CD14-positive monocyte (primary cell): ENCODE results near the gene COX10. TPM values are rescaled to one million over a fixed set of nuclear protein-coding genes. Genes with fewer than 3 reads are reported as not detected.

Experiments used
- DNase-seq, 3 donors: peaks; one replicate each; pipeline ENCODE4 v3.0.0-alpha.2; 2011 to 2022
- H2AFZ ChIP-seq: 2 replicates; pipeline ENCODE4 v1.6.0; 2012; ENCODE audit warnings: mild to moderate bottlenecking, low read depth, low read length, inconsistent platforms; ENCODE audit not compliant: insufficient read depth, poor library complexity, severe bottlenecking
- H3K27ac ChIP-seq, 2 donors: 1 replicate in 1 of 2; 2 replicates in 1 of 2; pipeline ENCODE4 v1.5.1; 2012 to 2013; ENCODE audit warnings: low read length in 2 of 2, control low read depth in 1 of 2, inconsistent platforms in 1 of 2, low read depth in 1 of 2, mild to moderate bottlenecking in 1 of 2
- H3K27me3 ChIP-seq, 2 donors: one replicate each; pipeline versions ENCODE4 v1.6.0 to v1.6.1; 2011 to 2013; ENCODE audit warnings: low read length in 2 of 2; ENCODE audit not compliant: control insufficient read depth in 2 of 2, insufficient read depth in 2 of 2
- H3K36me3 ChIP-seq, 2 donors: replicated peaks in 1 of 2; 1 replicate in 1 of 2; 2 replicates in 1 of 2; pipeline versions ENCODE4 v1.5.1 to v1.6.1; 2012 to 2013; ENCODE audit warnings: low read length in 2 of 2, control low read depth in 1 of 2, inconsistent platforms in 1 of 2, mild to moderate bottlenecking in 1 of 2; ENCODE audit not compliant: insufficient read depth in 2 of 2, control insufficient read depth in 1 of 2
- H3K4me1 ChIP-seq, 2 donors: 1 replicate in 1 of 2; 2 replicates in 1 of 2; pipeline versions ENCODE4 v1.5.1 to v1.6.1; 2012 to 2013; ENCODE audit warnings: low read length in 2 of 2, control low read depth in 1 of 2, inconsistent platforms in 1 of 2, mild to moderate bottlenecking in 1 of 2, moderate library complexity in 1 of 2; ENCODE audit not compliant: insufficient read depth in 2 of 2, control insufficient read depth in 1 of 2
- H3K4me2 ChIP-seq: replicated peaks from 2 replicates; pipeline ENCODE3; 2012; ENCODE audit warnings: low read length, moderate library complexity, mild to moderate bottlenecking; ENCODE audit not compliant: poor library complexity, severe bottlenecking; ENCODE audit errors: extremely low read depth
- H3K4me3 ChIP-seq, 3 experiments: fragments of 200-600 bp in 1 of 3; sonication (generic) in 1 of 3; replicated peaks in 1 of 3; 1 replicate in 2 of 3; 2 replicates in 1 of 3; pipeline ENCODE4 v1.5.1; 2011 to 2013; ENCODE audit warnings: low read length in 3 of 3, mild to moderate bottlenecking in 3 of 3, control low read depth in 2 of 3, low read depth in 2 of 3, inconsistent platforms in 1 of 3, moderate library complexity in 1 of 3
- H3K79me2 ChIP-seq: 2 replicates; pipeline ENCODE4 v1.6.0; 2012; ENCODE audit warnings: mild to moderate bottlenecking, control low read depth, inconsistent platforms, low read length, moderate library complexity; ENCODE audit not compliant: insufficient read depth
- H3K9ac ChIP-seq: 2 replicates; pipeline ENCODE4 v1.6.0; 2017; ENCODE audit warnings: low read length, mild to moderate bottlenecking; ENCODE audit not compliant: insufficient read depth, poor library complexity, severe bottlenecking
- H3K9me3 ChIP-seq, 2 donors: replicated peaks in 1 of 2; 1 replicate in 1 of 2; 2 replicates in 1 of 2; pipeline versions ENCODE4 v1.5.1 to v1.6.1; 2012 to 2013; ENCODE audit warnings: low read length in 2 of 2, control low read depth in 1 of 2; ENCODE audit not compliant: control insufficient read depth in 1 of 2, insufficient read depth in 1 of 2
- H4K20me1 ChIP-seq: 2 replicates; pipeline ENCODE4 v1.6.0; 2012; ENCODE audit warnings: mild to moderate bottlenecking, low read length, control low read depth, moderate library complexity; ENCODE audit not compliant: insufficient read depth
- H3K27ac Mint-ChIP-seq, 7 donors: one replicate each; pipeline ENCODE4 v1.8.0; 2020; ENCODE audit warnings: mild to moderate bottlenecking in 7 of 7, mixed read lengths in 7 of 7, moderate library complexity in 6 of 7, inconsistent platforms in 2 of 7
- H3K27me3 Mint-ChIP-seq, 3 donors: one replicate each; pipeline ENCODE4 v1.8.0; 2021 to 2022; ENCODE audit warnings: low read depth in 3 of 3, mild to moderate bottlenecking in 3 of 3, mixed read lengths in 3 of 3, moderate library complexity in 3 of 3, inconsistent platforms in 1 of 3
- H3K36me3 Mint-ChIP-seq, 2 donors: one replicate each; pipeline ENCODE4 v1.8.0; 2020; ENCODE audit warnings: mixed read lengths in 2 of 2, inconsistent platforms in 1 of 2, mild to moderate bottlenecking in 1 of 2
- H3K4me1 Mint-ChIP-seq: one replicate; pipeline ENCODE4 v1.8.0; 2020; ENCODE audit warnings: mild to moderate bottlenecking, mixed read lengths
- H3K4me3 Mint-ChIP-seq, 2 donors: one replicate each; pipeline ENCODE4 v1.8.0; 2020; ENCODE audit warnings: mild to moderate bottlenecking in 2 of 2, mixed read lengths in 2 of 2, moderate library complexity in 1 of 2
- H3K9me3 Mint-ChIP-seq, 7 donors: one replicate each; pipeline ENCODE4 v1.8.0; 2020 to 2022; ENCODE audit warnings: mixed read lengths in 7 of 7, mild to moderate bottlenecking in 6 of 7, moderate library complexity in 6 of 7, inconsistent platforms in 2 of 7
- WGBS: methylation state at CpG from one replicate; pipeline ENCODE4 v1.1.5; 2013; ENCODE audit warnings: missing lambda C conversion rate; ENCODE audit not compliant: insufficient coverage; 5-methylcytosine and 5-hydroxymethylcytosine counted together
- intact Hi-C, 2 donors: fragments of 100-400 bp; cut with micrococcal nuclease; formaldehyde crosslinking; loops; one replicate each; pipeline versions ENCODE4 v1.15.0 to v1.15.1; 2023
- polyA plus RNA-seq, 3 donors: library from polyadenylated mRNA; depleted of rRNA in 1 of 3; unstranded in 2 of 3; stranded (reverse) in 1 of 3; fragments of 300-500 nt in 2 of 3; fragments of >200 nt in 1 of 3; fragmentation: Illumina TruSeq in 2 of 3; gene quantifications; 1 replicate in 2 of 3; 2 replicates in 1 of 3; pipeline ENCODE4 v1.2.3, GENCODE V29; 2012 to 2021
- TF ChIP-seq, protein P1 (sequence below): fragments of 200-600 bp; IDR thresholded peaks from one replicate; pipeline ENCODE4 v1.8.0; 2022; ENCODE audit warnings: antibody characterized with exemption, mild to moderate bottlenecking

The COX10 gene
- polyA plus RNA-seq, 3 donors = 8.2 to 15.2 (median 11.3) TPM

- no peaks in the 10 kb centered on the region for H3K9me3 ChIP-seq
- H3K27ac ChIP-seq = no peak overlapping the region
- WGBS = no CpG with 5 or more reads among the region's 3 CpGs
- Mint-ChIP-seq H3K9me3 (peaks cover 2 to 11% (median 4%) of the 10 kb centered on the region in 7 donors), H3K27ac (no peak overlapping the region), H3K27me3 (no peaks in the 10 kb centered on the region), H3K4me1 (no peaks in the 10 kb centered on the region), H3K36me3 (peaks cover 20 to 31% of the 10 kb centered on the region in 2 donors), H3K4me3 (no peak overlapping the region)
- H3K4me2 ChIP-seq = no peak overlapping the region
- H3K79me2 ChIP-seq = no peaks in the 10 kb centered on the region
- TF ChIP-seq, protein P1, sequence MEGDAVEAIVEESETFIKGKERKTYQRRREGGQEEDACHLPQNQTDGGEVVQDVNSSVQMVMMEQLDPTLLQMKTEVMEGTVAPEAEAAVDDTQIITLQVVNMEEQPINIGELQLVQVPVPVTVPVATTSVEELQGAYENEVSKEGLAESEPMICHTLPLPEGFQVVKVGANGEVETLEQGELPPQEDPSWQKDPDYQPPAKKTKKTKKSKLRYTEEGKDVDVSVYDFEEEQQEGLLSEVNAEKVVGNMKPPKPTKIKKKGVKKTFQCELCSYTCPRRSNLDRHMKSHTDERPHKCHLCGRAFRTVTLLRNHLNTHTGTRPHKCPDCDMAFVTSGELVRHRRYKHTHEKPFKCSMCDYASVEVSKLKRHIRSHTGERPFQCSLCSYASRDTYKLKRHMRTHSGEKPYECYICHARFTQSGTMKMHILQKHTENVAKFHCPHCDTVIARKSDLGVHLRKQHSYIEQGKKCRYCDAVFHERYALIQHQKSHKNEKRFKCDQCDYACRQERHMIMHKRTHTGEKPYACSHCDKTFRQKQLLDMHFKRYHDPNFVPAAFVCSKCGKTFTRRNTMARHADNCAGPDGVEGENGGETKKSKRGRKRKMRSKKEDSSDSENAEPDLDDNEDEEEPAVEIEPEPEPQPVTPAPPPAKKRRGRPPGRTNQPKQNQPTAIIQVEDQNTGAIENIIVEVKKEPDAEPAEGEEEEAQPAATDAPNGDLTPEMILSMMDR = no peak
- DNase-seq = no peak
- no peaks in the 10 kb centered on the region for H3K4me1 ChIP-seq
- no peak overlapping the region for H3K9ac ChIP-seq
- peaks cover 3 to 17% of the 10 kb centered on the region in 2 donors for H3K36me3 ChIP-seq
- intact Hi-C loops = no loop called here
- H3K27me3 ChIP-seq = no peaks in the 10 kb centered on the region
- H2AFZ ChIP-seq = no peak overlapping the region
- H4K20me1 ChIP-seq = no peaks in the 10 kb centered on the region
- H3K4me3 ChIP-seq = no peak overlapping the region
Measured at GRCh38 chr17:14032234-14032633, 37.1 kb upstream of the COX10 start.

GRCh38 chr17:14033166-14033565 lies 36.1 kb upstream of the COX10 start:
- TF ChIP-seq, protein P1 = no peak
- no peaks in the 10 kb centered on the region for H3K9me3 ChIP-seq
- Mint-ChIP-seq H3K27me3 (no peaks in the 10 kb centered on the region), H3K27ac (peak overlapping the region in 3 of 7 donors; percentile 2 to 25 (median 8)), H3K9me3 (peaks cover 2 to 11% (median 4%) of the 10 kb centered on the region in 7 donors), H3K4me1 (no peaks in the 10 kb centered on the region), H3K36me3 (peaks cover 20 to 31% of the 10 kb centered on the region in 2 donors), H3K4me3 (no peak overlapping the region)
- H4K20me1 ChIP-seq = no peaks in the 10 kb centered on the region
- H3K27me3 ChIP-seq = no peaks in the 10 kb centered on the region
- 100% methylated on average over 2 of the region's 4 CpGs for WGBS
- no peak overlapping the region for H3K27ac ChIP-seq
- no peak overlapping the region for H3K9ac ChIP-seq
- intact Hi-C loops = no loop called here
- H3K79me2 ChIP-seq = no peaks in the 10 kb centered on the region
- no peak for DNase-seq
- no peaks in the 10 kb centered on the region for H3K4me1 ChIP-seq
- H2AFZ ChIP-seq = no peak overlapping the region
- H3K36me3 ChIP-seq = peaks cover 3 to 17% of the 10 kb centered on the region in 2 donors
- no peak overlapping the region for H3K4me2 ChIP-seq
- H3K4me3 ChIP-seq = no peak overlapping the region
